ENCODE data around the gene STK32A.

STK32A gene

GRCh38 chr5:147404706-147405105, 169.9 kb downstream of the STK32A start:
- no peak overlapping the region for H3K4me3 ChIP-seq (replicated peaks; ENCODE audit: insufficient read depth, low read length)
- H3K27me3 ChIP-seq (ENCODE audit: insufficient read depth, poor library complexity, severe bottlenecking), result no peaks in the 10 kb centered on the region
- no peak for DNase-seq (ENCODE audit: low read depth in 1 of 2, low spot score in 1 of 2)
- TF ChIP-seq POLR2AphosphoS5 (IDR thresholded peaks at IDR 0.05; ENCODE audit: low read depth) (no peak), GABPA (IDR thresholded peaks at IDR 0.05; ENCODE audit: low read depth) (no peak), SPI1 (IDR thresholded peaks at IDR 0.05; ENCODE audit: borderline replicate concordance, low read depth) (no peak), CTCF (IDR thresholded peaks at IDR 0.05; ENCODE audit: insufficient read depth, low read length) (no peak)
- TF ChIP-seq, protein P1, sequence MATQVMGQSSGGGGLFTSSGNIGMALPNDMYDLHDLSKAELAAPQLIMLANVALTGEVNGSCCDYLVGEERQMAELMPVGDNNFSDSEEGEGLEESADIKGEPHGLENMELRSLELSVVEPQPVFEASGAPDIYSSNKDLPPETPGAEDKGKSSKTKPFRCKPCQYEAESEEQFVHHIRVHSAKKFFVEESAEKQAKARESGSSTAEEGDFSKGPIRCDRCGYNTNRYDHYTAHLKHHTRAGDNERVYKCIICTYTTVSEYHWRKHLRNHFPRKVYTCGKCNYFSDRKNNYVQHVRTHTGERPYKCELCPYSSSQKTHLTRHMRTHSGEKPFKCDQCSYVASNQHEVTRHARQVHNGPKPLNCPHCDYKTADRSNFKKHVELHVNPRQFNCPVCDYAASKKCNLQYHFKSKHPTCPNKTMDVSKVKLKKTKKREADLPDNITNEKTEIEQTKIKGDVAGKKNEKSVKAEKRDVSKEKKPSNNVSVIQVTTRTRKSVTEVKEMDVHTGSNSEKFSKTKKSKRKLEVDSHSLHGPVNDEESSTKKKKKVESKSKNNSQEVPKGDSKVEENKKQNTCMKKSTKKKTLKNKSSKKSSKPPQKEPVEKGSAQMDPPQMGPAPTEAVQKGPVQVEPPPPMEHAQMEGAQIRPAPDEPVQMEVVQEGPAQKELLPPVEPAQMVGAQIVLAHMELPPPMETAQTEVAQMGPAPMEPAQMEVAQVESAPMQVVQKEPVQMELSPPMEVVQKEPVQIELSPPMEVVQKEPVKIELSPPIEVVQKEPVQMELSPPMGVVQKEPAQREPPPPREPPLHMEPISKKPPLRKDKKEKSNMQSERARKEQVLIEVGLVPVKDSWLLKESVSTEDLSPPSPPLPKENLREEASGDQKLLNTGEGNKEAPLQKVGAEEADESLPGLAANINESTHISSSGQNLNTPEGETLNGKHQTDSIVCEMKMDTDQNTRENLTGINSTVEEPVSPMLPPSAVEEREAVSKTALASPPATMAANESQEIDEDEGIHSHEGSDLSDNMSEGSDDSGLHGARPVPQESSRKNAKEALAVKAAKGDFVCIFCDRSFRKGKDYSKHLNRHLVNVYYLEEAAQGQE (IDR thresholded peaks at IDR 0.05; ENCODE audit: insufficient replicate concordance, low read depth), result no peak
- peak overlapping the region; percentile 41 for H3K27ac ChIP-seq (replicated peaks)

GRCh38 chr5:147406636-147407035, 171.8 kb downstream of the STK32A start:
- DNase-seq (ENCODE audit: low read depth in 1 of 2, low spot score in 1 of 2), result no peak
- no peaks in the 10 kb centered on the region for H3K27me3 ChIP-seq (ENCODE audit: insufficient read depth, poor library complexity, severe bottlenecking)
- no peak overlapping the region for H3K27ac ChIP-seq (replicated peaks)
- H3K4me3 ChIP-seq (replicated peaks; ENCODE audit: insufficient read depth, low read length), result no peak overlapping the region
- TF ChIP-seq SPI1 (IDR thresholded peaks at IDR 0.05; ENCODE audit: borderline replicate concordance, low read depth) (no peak), CTCF (IDR thresholded peaks at IDR 0.05; ENCODE audit: insufficient read depth, low read length) (no peak), POLR2AphosphoS5 (IDR thresholded peaks at IDR 0.05; ENCODE audit: low read depth) (no peak), GABPA (IDR thresholded peaks at IDR 0.05; ENCODE audit: low read depth) (no peak)
- TF ChIP-seq, protein P1 (IDR thresholded peaks at IDR 0.05; ENCODE audit: insufficient replicate concordance, low read depth), result no peak

- DNase-seq (ENCODE audit: low read depth in 1 of 2, low spot score in 1 of 2), result no peak
- no peak overlapping the region for H3K27ac ChIP-seq (replicated peaks)
- TF ChIP-seq, protein P1 (IDR thresholded peaks at IDR 0.05; ENCODE audit: insufficient replicate concordance, low read depth), result no peak
- TF ChIP-seq POLR2AphosphoS5 (IDR thresholded peaks at IDR 0.05; ENCODE audit: low read depth), result no peak
- TF ChIP-seq GABPA (IDR thresholded peaks at IDR 0.05; ENCODE audit: low read depth), result no peak
- no peak for TF ChIP-seq CTCF (IDR thresholded peaks at IDR 0.05; ENCODE audit: insufficient read depth, low read length)
- no peak for TF ChIP-seq SPI1 (IDR thresholded peaks at IDR 0.05; ENCODE audit: borderline replicate concordance, low read depth)
Observed at GRCh38 chr5:147407094-147407681, 172.4 kb downstream of the STK32A start.

More at GRCh38 chr5:147407094-147407681, 172.4 kb downstream of the STK32A start:
- no peak overlapping the region for H3K4me3 ChIP-seq (replicated peaks; ENCODE audit: insufficient read depth, low read length)
- no peaks in the 10 kb centered on the region for H3K27me3 ChIP-seq (ENCODE audit: insufficient read depth, poor library complexity, severe bottlenecking)
